ES-I3 (cell line): ENCODE results near the gene SCFD2.
A peak's percentile ranks its signal among the peaks of the same experiment; 100 is the strongest.
"Not testable (repeated sequence)": the region's sequence is repeated elsewhere in the genome, so short reads cannot be mapped to it uniquely, and the experiment has no call there.

Experiments used
- H3K36me3 ChIP-seq: 2 replicates; pipeline ENCODE4 v1.6.1; 2013; ENCODE audit warnings: mild to moderate bottlenecking, low read length, control low read depth, moderate library complexity; ENCODE audit not compliant: insufficient read depth
- H3K4me1 ChIP-seq: 2 replicates; pipeline ENCODE4 v1.6.1; 2013; ENCODE audit warnings: mild to moderate bottlenecking, control low read depth, low read length; ENCODE audit not compliant: insufficient read depth
- H3K9ac ChIP-seq: 2 replicates; pipeline ENCODE4 v1.6.1; 2013; ENCODE audit warnings: low read depth, mild to moderate bottlenecking, low read length, moderate library complexity
- H3K9me3 ChIP-seq: 2 replicates; pipeline ENCODE4 v1.6.1; 2013; ENCODE audit warnings: mild to moderate bottlenecking, low read length, moderate library complexity; ENCODE audit not compliant: control insufficient read depth, insufficient read depth

SCFD2 gene

GRCh38 chr4:53365486-53366300 lies at the start of gene SCFD2:
SCFD2 (minus strand) TSS chr4:53366061.
- H3K4me1 ChIP-seq = no peaks in the 10 kb centered on the region
- no peaks in the 10 kb centered on the region for H3K9me3 ChIP-seq

GRCh38 chr4:53409479-53409878 lies 43.6 kb upstream of the SCFD2 start:
- H3K9ac ChIP-seq, H3K4me1 ChIP-seq, H3K9me3 ChIP-seq, H3K36me3 ChIP-seq: not testable (repeated sequence)

More at GRCh38 chr4:53365486-53366300, at the start of gene SCFD2:
- H3K36me3 ChIP-seq = no peaks in the 10 kb centered on the region
- peak within 1 kb of the TSS; percentile 63; the same call in 1 of the 2 replicates for H3K9ac ChIP-seq

- no peaks in the 10 kb centered on the region for H3K9me3 ChIP-seq
- no peaks in the 10 kb centered on the region for H3K4me1 ChIP-seq
- H3K36me3 ChIP-seq = no peaks in the 10 kb centered on the region
- H3K9ac ChIP-seq = no peak overlapping the region
These were observed 14.4 kb upstream of the SCFD2 start for GRCh38 chr4:53380221-53380620.

GRCh38 chr4:53378171-53378482 lies 12.3 kb upstream of the SCFD2 start:
- Histone ChIP-seq H3K9ac (peak overlapping the region; percentile 91), H3K4me1 (no peaks in the 10 kb centered on the region), H3K9me3 (no peaks in the 10 kb centered on the region), H3K36me3 (no peaks in the 10 kb centered on the region)

GRCh38 chr4:53377319-53378170 lies 11.7 kb upstream of the SCFD2 start, which contains the start of gene FIP1L1:
FIP1L1 (plus strand) TSS chr4:53377641; CDS start chr4:53377839, 198 bp downstream.
- no peaks in the 10 kb centered on the region for H3K4me1 ChIP-seq
- H3K9me3 ChIP-seq = no peaks in the 10 kb centered on the region
- no peaks in the 10 kb centered on the region for H3K36me3 ChIP-seq
- H3K9ac ChIP-seq = peak within 1 kb of the TSS; percentile 91

GRCh38 chr4:53376900-53377299 lies 11.0 kb upstream of the SCFD2 start:
- Histone ChIP-seq H3K9ac (peak overlapping the region; percentile 91), H3K36me3 (no peaks in the 10 kb centered on the region), H3K4me1 (no peaks in the 10 kb centered on the region), H3K9me3 (no peaks in the 10 kb centered on the region)

GRCh38 chr4:53374777-53375258 lies 9.0 kb upstream of the SCFD2 start:
- Histone ChIP-seq H3K4me1 (no peaks in the 10 kb centered on the region), H3K9ac (no peak overlapping the region), H3K36me3 (no peaks in the 10 kb centered on the region), H3K9me3 (no peaks in the 10 kb centered on the region)

GRCh38 chr4:53371843-53372521 lies 6.1 kb upstream of the SCFD2 start:
- H3K36me3 ChIP-seq = no peaks in the 10 kb centered on the region
- H3K9ac ChIP-seq = no peak overlapping the region
- no peaks in the 10 kb centered on the region for H3K9me3 ChIP-seq
- no peaks in the 10 kb centered on the region for H3K4me1 ChIP-seq

GRCh38 chr4:53371049-53371448 lies 5.2 kb upstream of the SCFD2 start:
- Histone ChIP-seq H3K36me3 (no peaks in the 10 kb centered on the region), H3K9me3 (no peaks in the 10 kb centered on the region), H3K9ac (no peak overlapping the region), H3K4me1 (no peaks in the 10 kb centered on the region)

GRCh38 chr4:53367721-53368120 lies 1.9 kb upstream of the SCFD2 start:
- H3K36me3 ChIP-seq = no peaks in the 10 kb centered on the region
- no peaks in the 10 kb centered on the region for H3K4me1 ChIP-seq

GRCh38 chr4:53366301-53366716 lies 448 bp upstream of the SCFD2 start:
- peak overlapping the region; percentile 63; the same call in 1 of the 2 replicates for H3K9ac ChIP-seq
- no peaks in the 10 kb centered on the region for H3K4me1 ChIP-seq
- H3K9me3 ChIP-seq = no peaks in the 10 kb centered on the region

More at GRCh38 chr4:53367721-53368120, 1.9 kb upstream of the SCFD2 start:
- H3K9me3 ChIP-seq = no peaks in the 10 kb centered on the region
- no peak overlapping the region for H3K9ac ChIP-seq

GRCh38 chr4:53365121-53365485 lies 758 bp downstream of the SCFD2 start:
- no peaks in the 10 kb centered on the region for H3K4me1 ChIP-seq
- H3K9me3 ChIP-seq = no peaks in the 10 kb centered on the region
- H3K36me3 ChIP-seq = no peaks in the 10 kb centered on the region
- H3K9ac ChIP-seq = peak overlapping the region; percentile 63; the same call in 1 of the 2 replicates

More at GRCh38 chr4:53366301-53366716, 448 bp upstream of the SCFD2 start:
- H3K36me3 ChIP-seq = no peaks in the 10 kb centered on the region

- no peaks in the 10 kb centered on the region for H3K36me3 ChIP-seq
- H3K9ac ChIP-seq = peak overlapping the region; percentile 63; the same call in 1 of the 2 replicates
- no peaks in the 10 kb centered on the region for H3K9me3 ChIP-seq
- no peaks in the 10 kb centered on the region for H3K4me1 ChIP-seq
These were observed 1.2 kb downstream of the SCFD2 start for GRCh38 chr4:53364624-53365023.

GRCh38 chr4:53362093-53362492 lies 3.8 kb downstream of the SCFD2 start:
- H3K9ac ChIP-seq = no peak overlapping the region
- no peaks in the 10 kb centered on the region for H3K4me1 ChIP-seq

More at GRCh38 chr4:53362093-53362492, 3.8 kb downstream of the SCFD2 start:
- no peaks in the 10 kb centered on the region for H3K9me3 ChIP-seq
- no peaks in the 10 kb centered on the region for H3K36me3 ChIP-seq
